HL-60/S4 treated with retinoic acid at 250 ng/mL for 4 days and 3 days (cell line): ENCODE results near the gene TMOD4.

Experiments used
- in situ Hi-C: fragments of 300-500 bp; cut with MboI; formaldehyde crosslinking; loops from 2 replicates; pipeline ENCODE4 v1.7.0; 2022; ENCODE audit warnings: low sequenced_read_pairs

TMOD4 gene

DNA sequence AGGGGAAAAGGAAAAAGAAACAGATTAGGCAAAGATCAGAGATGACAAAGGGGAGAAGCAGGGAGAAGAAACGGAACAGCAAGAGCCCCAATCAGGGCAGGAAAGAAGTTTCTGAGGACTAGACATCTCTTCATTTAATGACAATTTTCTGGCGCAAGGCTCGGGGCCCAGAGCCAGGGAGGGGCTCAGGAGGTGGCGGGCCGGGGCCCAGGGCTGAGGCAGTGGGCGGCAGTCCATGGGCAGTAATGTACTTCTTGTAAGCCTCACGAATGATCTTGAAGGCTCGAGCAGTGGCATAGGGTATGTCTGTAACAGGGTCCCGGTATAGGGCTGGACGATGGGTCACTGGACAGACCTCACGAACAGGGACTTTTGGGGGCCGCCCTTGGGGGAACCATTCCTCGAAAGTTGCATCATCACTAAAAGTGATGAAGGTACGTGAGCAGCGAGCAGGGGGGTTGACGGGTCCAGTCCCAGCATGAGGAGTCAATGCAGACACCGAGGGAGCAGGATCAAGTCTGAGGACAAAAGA lies 799 bp upstream of the TMOD4 start:
- in situ Hi-C loops, result no loop called here

- in situ Hi-C loops, result no loop called here
These were observed 590 bp downstream of the TMOD4 start for GRCh38 chr1:151175041-151175741.

- in situ Hi-C loops, result no loop called here
These were observed 4.6 kb downstream of the TMOD4 start for GRCh38 chr1:151171190-151171589.

DNA sequence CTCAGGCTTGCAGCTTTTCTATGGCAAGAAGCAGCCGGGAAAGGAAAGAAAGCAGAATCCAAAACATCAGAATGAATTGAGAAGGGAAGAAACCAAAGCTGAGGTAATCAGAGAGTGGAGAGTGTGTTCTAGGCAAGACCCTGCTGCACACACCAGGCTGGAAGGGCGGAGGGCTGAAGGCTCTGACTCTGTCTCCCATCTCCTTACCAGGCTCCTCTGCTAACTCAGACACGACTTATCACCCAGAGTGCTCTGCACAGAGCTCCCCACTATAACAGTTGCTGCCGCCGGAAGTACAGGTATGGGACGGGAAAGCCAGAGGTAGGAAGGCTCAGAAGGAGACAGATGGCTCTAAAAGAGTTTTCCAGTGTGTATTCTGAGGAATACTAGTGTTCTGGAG lies 8.7 kb downstream of the TMOD4 start:
- in situ Hi-C loops, result no loop called here

- in situ Hi-C loops, result no loop called here
These were observed 9.2 kb downstream of the TMOD4 start for GRCh38 chr1:151166505-151166956.

- in situ Hi-C loops, result no loop called here
These were observed 9.9 kb downstream of the TMOD4 start, which contains the start of the genes LYSMD1 and SCNM1 for GRCh38 chr1:151165738-151166504. Gene LYSMD1 (minus strand): TSS chr1:151165902. CDS start chr1:151165258, 644 bp downstream. Gene SCNM1 (plus strand): TSS chr1:151166144. CDS start chr1:151166153, 9 bp downstream.

- in situ Hi-C loops, result no loop called here
These were observed 10.5 kb downstream of the TMOD4 start for GRCh38 chr1:151165281-151165737.

- in situ Hi-C loops, result no loop called here
These were observed 11.0 kb downstream of the TMOD4 start for GRCh38 chr1:151164732-151165280.

GRCh38 chr1:151159373-151159772 lies 16.4 kb downstream of the TMOD4 start:
- in situ Hi-C loops, result no loop called here

GRCh38 chr1:151158751-151159251 lies 17.0 kb downstream of the TMOD4 start:
- in situ Hi-C loops, result no loop called here

DNA sequence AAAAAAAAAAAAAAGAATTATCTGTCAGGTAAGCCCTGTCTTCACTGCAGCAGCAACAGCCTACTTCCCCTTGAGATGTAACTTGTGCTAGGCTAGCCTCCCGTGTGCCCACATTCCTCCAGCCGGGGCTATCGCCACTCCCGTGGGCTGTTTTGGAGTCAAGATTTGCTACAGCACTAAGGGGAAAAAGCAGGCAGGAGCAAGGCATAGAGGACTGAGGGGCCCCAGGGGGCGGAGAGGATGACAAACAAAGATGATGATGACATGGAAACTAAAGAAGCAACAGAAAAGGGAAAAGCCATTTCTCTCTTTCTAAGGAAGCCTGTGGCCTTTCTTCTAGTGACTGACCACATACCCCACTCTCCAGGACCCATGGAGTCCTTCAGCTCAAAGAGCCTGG lies 17.5 kb downstream of the TMOD4 start:
- in situ Hi-C loops, result no loop called here

GRCh38 chr1:151157067-151157531 lies 18.7 kb downstream of the TMOD4 start:
- in situ Hi-C loops, result no loop called here

DNA sequence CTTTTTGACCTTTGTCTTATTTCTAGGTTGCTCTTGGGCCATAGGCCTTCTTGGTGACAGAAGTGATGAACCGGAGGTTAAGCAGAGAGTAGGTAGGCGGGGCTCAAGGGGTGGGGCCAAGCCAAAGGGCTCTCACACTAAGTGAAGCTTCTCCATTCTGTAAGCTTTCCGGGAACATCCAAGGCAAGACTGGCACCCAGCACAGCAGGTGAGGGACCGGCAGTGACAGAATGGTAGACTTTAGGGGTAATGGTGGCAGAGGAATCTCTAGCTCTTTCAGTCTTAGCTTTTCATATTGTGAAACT lies 19.3 kb downstream of the TMOD4 start, which contains the start of gene TNFAIP8L2:
Gene TNFAIP8L2 (plus strand): TSS at position 135 of the 305 bp plus-strand sequence. CDS start 2,049 bp downstream, outside the sequence.
- in situ Hi-C loops, result no loop called here

GRCh38 chr1:151147665-151148064 lies 28.1 kb downstream of the TMOD4 start:
- in situ Hi-C loops, result no loop called here

- in situ Hi-C loops, result no loop called here
These were observed 28.7 kb downstream of the TMOD4 start for GRCh38 chr1:151147132-151147503.

GRCh38 chr1:151146412-151147131 lies 29.2 kb downstream of the TMOD4 start, which contains the start of gene SEMA6C:
Gene SEMA6C (minus strand): TSS chr1:151146631. CDS start chr1:151142621, 4,010 bp downstream.
- in situ Hi-C loops, result no loop called here

GRCh38 chr1:151146072-151146411 lies 29.7 kb downstream of the TMOD4 start:
- in situ Hi-C loops, result no loop called here

GRCh38 chr1:151145304-151146071 lies 30.3 kb downstream of the TMOD4 start:
- in situ Hi-C loops, result no loop called here

GRCh38 chr1:151144474-151145303 lies 31.1 kb downstream of the TMOD4 start:
- in situ Hi-C loops, result no loop called here
